Loucy (cell line): ENCODE data around the gene ZFP62.

Experiments
- H2AFZ ChIP-seq: fragments of 200-600 bp; sonication (generic); 2 replicates; pipeline ENCODE4 v1.6.0; 2016; ENCODE audit warnings: antibody characterized with exemption, mild to moderate bottlenecking, low read length, moderate library complexity
- H3F3A ChIP-seq: fragments of 200-600 bp; 2 replicates; pipeline ENCODE4 v1.6.0; 2016; ENCODE audit warnings: antibody characterized with exemption, low read depth, mild to moderate bottlenecking
- H3K27me3 ChIP-seq: fragments of 200-600 bp; sonication (generic); 2 replicates; pipeline ENCODE4 v1.6.1; 2014; ENCODE audit warnings: low read length, mild to moderate bottlenecking; ENCODE audit not compliant: insufficient read depth, poor library complexity, severe bottlenecking
- H3K36me3 ChIP-seq: fragments of 200-600 bp; sonication (generic); 2 replicates; pipeline ENCODE4 v1.6.1; 2016; ENCODE audit warnings: low read length; ENCODE audit not compliant: insufficient read depth
- H3K4me1 ChIP-seq: fragments of 200-600 bp; sonication (generic); 2 replicates; pipeline ENCODE4 v1.5.1; 2014; ENCODE audit warnings: low read length, mild to moderate bottlenecking; ENCODE audit not compliant: insufficient read depth, poor library complexity, severe bottlenecking
- H3K4me2 ChIP-seq: fragments of 200-600 bp; sonication (generic); 2 replicates; pipeline ENCODE4 v1.6.0; 2014; ENCODE audit warnings: antibody characterized with exemption, low read length, low read depth, mild to moderate bottlenecking; ENCODE audit not compliant: poor library complexity, severe bottlenecking
- H3K4me3 ChIP-seq: fragments of 200-600 bp; sonication (generic); 2 replicates; pipeline ENCODE4 v1.5.1; 2014; ENCODE audit warnings: low read length, mild to moderate bottlenecking, mixed read lengths; ENCODE audit not compliant: poor library complexity, severe bottlenecking
- H3K79me2 ChIP-seq: fragments of 200-600 bp; sonication (generic); 2 replicates; pipeline ENCODE4 v1.6.1; 2014; ENCODE audit warnings: low read length; ENCODE audit not compliant: insufficient read depth
- H3K9ac ChIP-seq: fragments of 200-600 bp; sonication (generic); 2 replicates; pipeline ENCODE4 v1.6.0; 2014; ENCODE audit warnings: mild to moderate bottlenecking, low read depth, low read length, moderate library complexity; ENCODE audit not compliant: poor library complexity, severe bottlenecking
- H3K9me2 ChIP-seq: fragments of 200-600 bp; sonication (generic); replicated peaks from 2 replicates; pipeline ENCODE4 v1.6.1; 2016; ENCODE audit warnings: low read depth, low read length, mixed read lengths
- H3K9me3 ChIP-seq: fragments of 200-600 bp; sonication (generic); 2 replicates; pipeline ENCODE4 v1.6.1; 2014; ENCODE audit warnings: mild to moderate bottlenecking, antibody characterized with exemption, low read length, low read depth; ENCODE audit not compliant: insufficient read depth
- H4K20me1 ChIP-seq: fragments of 200-600 bp; sonication (generic); 2 replicates; pipeline ENCODE4 v1.6.0; 2014; ENCODE audit warnings: antibody characterized with exemption, low read length, mild to moderate bottlenecking; ENCODE audit not compliant: insufficient read depth, poor library complexity, severe bottlenecking
- EZH2phosphoT487 ChIP-seq: fragments of 200-600 bp; IDR thresholded peaks from 2 replicates; pipeline ENCODE4 v1.6.1; 2018; ENCODE audit warnings: antibody characterized with exemption, mild to moderate bottlenecking, moderate library complexity, borderline replicate concordance
- TF ChIP-seq, protein P1 (sequence below): fragments of 200-600 bp; sonication (generic); conservative IDR thresholded peaks from 2 replicates; pipeline ENCODE4 v1.5.1; 2014; ENCODE audit warnings: mild to moderate bottlenecking, antibody characterized with exemption, low read length

Gene ZFP62

DNA sequence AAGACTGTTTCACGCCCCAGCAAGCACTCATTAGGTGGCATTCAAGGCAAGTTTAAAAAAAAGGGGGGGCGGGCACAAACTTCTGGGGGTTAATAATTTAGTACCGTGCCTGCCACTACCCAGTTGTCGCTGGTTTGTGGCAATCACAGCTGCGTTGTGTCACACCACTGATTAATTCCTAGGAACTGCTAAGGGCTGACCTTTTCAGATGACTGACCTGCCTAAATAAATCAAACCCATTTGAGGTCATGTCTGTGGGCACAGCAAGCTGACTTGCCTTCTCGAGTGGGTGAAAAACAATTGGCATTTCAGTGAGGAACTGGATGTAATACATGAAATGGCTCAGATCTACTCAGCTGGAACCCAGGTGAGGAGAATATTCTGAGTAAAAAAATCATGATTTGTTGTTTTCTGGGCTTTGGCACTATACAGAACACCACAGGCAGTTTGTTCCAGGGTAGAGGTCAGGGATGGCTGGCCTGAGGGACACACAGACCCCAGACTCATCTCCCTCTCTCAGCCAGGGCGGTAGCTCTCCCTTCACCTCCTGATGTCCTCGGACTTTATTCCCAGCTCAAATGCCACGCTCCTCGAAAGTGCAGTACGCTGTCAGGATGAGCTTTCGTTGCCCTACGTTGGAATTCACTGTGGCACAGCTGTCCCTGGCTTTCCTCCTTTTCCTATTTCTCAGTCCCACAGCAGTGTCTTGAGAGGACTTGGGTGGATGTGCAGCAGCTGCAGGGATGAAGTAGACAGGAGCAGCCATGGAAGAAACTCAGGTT lies 43.0 kb downstream of the ZFP62 start:
- Histone ChIP-seq H3K4me2 (no peak overlapping the region), H2AFZ (no peak overlapping the region), H3K9ac (no peak overlapping the region)

DNA sequence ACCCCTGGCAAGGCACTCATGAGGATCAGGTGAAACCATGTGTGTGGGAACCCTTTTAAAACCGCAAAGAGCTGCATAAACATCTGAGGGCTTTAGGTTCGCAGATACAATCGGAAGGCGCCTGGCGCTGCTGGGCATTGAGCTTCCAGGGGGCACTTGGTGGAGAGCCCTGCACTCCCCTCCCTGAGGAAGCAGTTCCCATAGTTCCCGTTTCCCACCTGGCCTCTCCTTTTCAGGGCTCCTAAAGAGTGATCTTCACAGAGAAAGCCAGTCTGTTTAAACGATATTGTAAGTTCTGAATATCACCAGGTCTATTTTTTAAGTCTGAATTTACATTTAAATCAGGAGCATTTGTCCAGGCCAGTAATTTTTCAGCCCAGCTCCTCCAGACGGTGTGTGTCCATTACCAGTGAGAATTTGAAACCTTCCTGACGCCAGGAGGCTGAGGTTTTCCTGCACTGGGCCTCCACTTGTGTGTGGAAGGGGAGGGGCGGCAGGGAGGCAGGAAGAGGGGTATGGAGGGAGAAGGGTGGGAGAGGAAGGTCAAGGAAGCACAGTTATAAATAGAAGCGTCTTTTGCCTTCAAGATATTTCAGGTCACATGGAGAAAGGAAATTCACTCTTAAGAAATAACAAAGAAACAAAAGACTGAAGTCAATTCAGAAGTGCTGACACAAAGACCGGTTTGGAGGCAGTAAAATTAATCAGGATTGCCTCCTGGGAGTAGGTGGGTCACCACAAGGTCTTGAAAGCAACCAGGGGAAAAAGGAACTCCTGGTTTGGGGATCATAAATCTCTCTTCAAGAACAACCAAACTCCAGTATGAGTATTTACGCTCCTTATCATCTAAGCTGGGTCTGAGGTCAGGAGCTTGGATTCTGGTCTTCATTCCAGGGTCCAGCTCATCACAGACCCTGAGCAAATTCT lies 44.2 kb downstream of the ZFP62 start:
- no peaks in the 10 kb centered on the region for H3K27me3 ChIP-seq
- H2AFZ ChIP-seq = peak overlapping the region; percentile 19
- peaks cover 2% of the 10 kb centered on the region; the same call in 1 of the 2 replicates for H3K79me2 ChIP-seq
- H3K4me1 ChIP-seq = peaks cover 11% of the 10 kb centered on the region
- TF ChIP-seq, protein P1, sequence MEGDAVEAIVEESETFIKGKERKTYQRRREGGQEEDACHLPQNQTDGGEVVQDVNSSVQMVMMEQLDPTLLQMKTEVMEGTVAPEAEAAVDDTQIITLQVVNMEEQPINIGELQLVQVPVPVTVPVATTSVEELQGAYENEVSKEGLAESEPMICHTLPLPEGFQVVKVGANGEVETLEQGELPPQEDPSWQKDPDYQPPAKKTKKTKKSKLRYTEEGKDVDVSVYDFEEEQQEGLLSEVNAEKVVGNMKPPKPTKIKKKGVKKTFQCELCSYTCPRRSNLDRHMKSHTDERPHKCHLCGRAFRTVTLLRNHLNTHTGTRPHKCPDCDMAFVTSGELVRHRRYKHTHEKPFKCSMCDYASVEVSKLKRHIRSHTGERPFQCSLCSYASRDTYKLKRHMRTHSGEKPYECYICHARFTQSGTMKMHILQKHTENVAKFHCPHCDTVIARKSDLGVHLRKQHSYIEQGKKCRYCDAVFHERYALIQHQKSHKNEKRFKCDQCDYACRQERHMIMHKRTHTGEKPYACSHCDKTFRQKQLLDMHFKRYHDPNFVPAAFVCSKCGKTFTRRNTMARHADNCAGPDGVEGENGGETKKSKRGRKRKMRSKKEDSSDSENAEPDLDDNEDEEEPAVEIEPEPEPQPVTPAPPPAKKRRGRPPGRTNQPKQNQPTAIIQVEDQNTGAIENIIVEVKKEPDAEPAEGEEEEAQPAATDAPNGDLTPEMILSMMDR = no peak
- no peak for TF ChIP-seq EZH2phosphoT487
- H3K9me2 ChIP-seq = no peaks in the 10 kb centered on the region
- H3K36me3 ChIP-seq = no peaks in the 10 kb centered on the region
- H3K9me3 ChIP-seq = no peaks in the 10 kb centered on the region
- H3K9ac ChIP-seq = peak overlapping the region; percentile 36
- no peaks in the 10 kb centered on the region for H4K20me1 ChIP-seq
- H3F3A ChIP-seq = no peaks in the 10 kb centered on the region
- peak overlapping the region; percentile 40 for H3K4me3 ChIP-seq
- H3K4me2 ChIP-seq = peak overlapping the region; percentile 64

More for the DNA sequence above, 43.0 kb downstream of the ZFP62 start:
- H3K79me2 ChIP-seq = no peaks in the 10 kb centered on the region
- no peaks in the 10 kb centered on the region for H3K36me3 ChIP-seq
- H3F3A ChIP-seq = no peaks in the 10 kb centered on the region
- no peaks in the 10 kb centered on the region for H3K9me3 ChIP-seq
- no peaks in the 10 kb centered on the region for H3K9me2 ChIP-seq
- H3K4me1 ChIP-seq = peaks cover 11% of the 10 kb centered on the region
- H3K27me3 ChIP-seq = no peaks in the 10 kb centered on the region
- TF ChIP-seq EZH2phosphoT487 = no peak
- TF ChIP-seq, protein P1 = no peak
- no peak overlapping the region for H3K4me3 ChIP-seq
- H4K20me1 ChIP-seq = no peaks in the 10 kb centered on the region

DNA sequence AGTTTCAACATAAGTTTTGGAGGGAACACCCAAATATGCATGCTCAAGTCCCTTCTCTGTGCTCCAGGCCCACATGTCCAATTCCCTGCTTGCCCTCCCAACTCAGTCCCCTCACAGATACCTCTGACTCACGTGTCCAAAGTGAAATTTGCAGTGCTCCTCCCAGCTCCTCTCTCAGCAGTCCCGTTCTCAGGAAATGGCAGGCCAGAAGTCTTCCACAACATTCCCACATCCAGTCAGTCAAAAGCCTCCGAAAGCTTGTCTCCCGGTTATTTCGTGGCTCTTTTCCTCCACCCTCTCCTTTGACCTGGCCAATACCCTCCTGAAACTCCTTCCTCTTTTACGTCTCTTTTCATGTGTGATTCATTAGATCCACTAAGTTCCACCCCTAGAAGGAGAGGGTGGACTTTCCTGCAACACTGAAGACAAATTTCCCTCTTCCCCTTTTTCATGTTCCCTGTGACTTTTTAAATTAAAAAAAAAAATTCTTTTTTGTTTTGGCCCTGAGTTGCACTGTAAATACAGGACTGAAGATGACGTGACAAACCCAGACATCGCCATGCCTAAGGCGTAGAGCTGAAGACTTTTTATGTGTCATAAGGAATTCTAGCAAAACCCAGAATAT lies 45.7 kb downstream of the ZFP62 start:
- Histone ChIP-seq H3K4me2 (no peak overlapping the region), H4K20me1 (no peaks in the 10 kb centered on the region), H3F3A (no peaks in the 10 kb centered on the region), H3K9ac (no peak overlapping the region), H3K4me3 (no peak overlapping the region), H3K27me3 (no peaks in the 10 kb centered on the region), H2AFZ (no peak overlapping the region), H3K9me2 (no peaks in the 10 kb centered on the region), H3K79me2 (peaks cover 6% of the 10 kb centered on the region; the same call in 1 of the 2 replicates), H3K36me3 (no peaks in the 10 kb centered on the region), H3K9me3 (no peaks in the 10 kb centered on the region), H3K4me1 (peaks cover 19% of the 10 kb centered on the region)
- no peak for TF ChIP-seq EZH2phosphoT487
- TF ChIP-seq, protein P1 = no peak
